NCI-H146 treated with DMSO at 0.1 percent for 48 hours (cell line): ENCODE measurements around the gene RIPK4.
"Not testable (repeated sequence)": the region's sequence is repeated elsewhere in the genome, so short reads cannot be mapped to it uniquely, and the experiment has no call there.

Source experiments
- DNase-seq: peaks from one replicate; lab custom pipeline; 2025; ENCODE audit not compliant: unreplicated experiment; lab: John Stamatoyannopoulos, UW

Gene RIPK4

GRCh38 chr21:41740604-41741252 lies 26.1 kb downstream of the RIPK4 start:
- no peak for DNase-seq

- DNase-seq, result no peak
Measured at GRCh38 chr21:41739936-41740335, 26.9 kb downstream of the RIPK4 start.

- no peak for DNase-seq
Measured at GRCh38 chr21:41739011-41739410, 27.8 kb downstream of the RIPK4 start.

- no peak for DNase-seq
Measured at GRCh38 chr21:41737651-41738324, 29.1 kb downstream of the RIPK4 start.

GRCh38 chr21:41736423-41736822 lies 30.4 kb downstream of the RIPK4 start:
- DNase-seq, result no peak

GRCh38 chr21:41733951-41734689 lies 32.7 kb downstream of the RIPK4 start:
- DNase-seq, result no peak

- DNase-seq, result no peak
Measured at GRCh38 chr21:41731081-41731480, 35.8 kb downstream of the RIPK4 start.

- DNase-seq, result no peak
Measured at GRCh38 chr21:41730367-41730765, 36.5 kb downstream of the RIPK4 start.

- DNase-seq, result no peak
Measured at GRCh38 chr21:41729701-41730366, 37.0 kb downstream of the RIPK4 start.

- no peak for DNase-seq
Measured at GRCh38 chr21:41727784-41728763, 38.8 kb downstream of the RIPK4 start.

- DNase-seq, result no peak
Measured at GRCh38 chr21:41726970-41727783, 39.7 kb downstream of the RIPK4 start.

GRCh38 chr21:41726630-41726969 lies 40.3 kb downstream of the RIPK4 start:
- no peak for DNase-seq

- no peak for DNase-seq
Measured at GRCh38 chr21:41726058-41726558, 40.7 kb downstream of the RIPK4 start.

GRCh38 chr21:41725421-41726031 lies 41.3 kb downstream of the RIPK4 start:
- DNase-seq, result no peak

- DNase-seq, result not testable (repeated sequence)
Measured at GRCh38 chr21:41723835-41724234, 43.0 kb downstream of the RIPK4 start.

- DNase-seq, result peak; percentile 50
Measured at GRCh38 chr21:41722052-41723018, 44.5 kb downstream of the RIPK4 start.

GRCh38 chr21:41720250-41720649 lies 46.6 kb downstream of the RIPK4 start:
- DNase-seq, result no peak

- no peak for DNase-seq
Measured at GRCh38 chr21:41719691-41720090, 47.2 kb downstream of the RIPK4 start.
